HEK293 (cell line): ENCODE data around the gene LAMTOR4.

Experiments
- CTCF ChIA-PET: fragments of 350-600 bp; formaldehyde crosslinking; extraction: SDS; loops from one replicate; lab custom pipeline; 2021; ENCODE audit warnings: antibody characterized with exemption; lab: Yijun Ruan, JAX
- POLR2A ChIA-PET: fragments of 300-600 bp; formaldehyde crosslinking; extraction: SDS; loops from one replicate; lab custom pipeline; 2020; ENCODE audit warnings: antibody characterized with exemption, inconsistent platforms; lab: Yijun Ruan, JAX
- H3K27ac ChIP-seq: fragments of 200-500 bp; sonication (Bioruptor generic); 2 replicates; pipeline ENCODE4 v1.5.1; 2014; ENCODE audit warnings: low read depth, low read length, control low read depth, inconsistent platforms; ENCODE audit errors: extremely low read depth
- H3K36me3 ChIP-seq, 2 experiments: fragments of 200-500 bp in 1 of 2; sonication (Bioruptor generic) in 1 of 2; 1 replicate in 1 of 2; 2 replicates in 1 of 2; pipeline ENCODE4 v1.5.1; 2014 to 2017; ENCODE audit warnings: inconsistent platforms in 2 of 2, low read length in 2 of 2; ENCODE audit not compliant: control insufficient read depth in 2 of 2, insufficient read depth in 1 of 2
- H3K4me1 ChIP-seq: fragments of 200-500 bp; sonication (Bioruptor generic); 2 replicates; pipeline ENCODE4 v1.5.1; 2014; ENCODE audit warnings: mild to moderate bottlenecking, low read length, inconsistent platforms; ENCODE audit not compliant: control insufficient read depth, insufficient read depth
- H3K4me3 ChIP-seq: 2 replicates; pipeline ENCODE4 v1.5.1; 2011; ENCODE audit warnings: low read depth, mild to moderate bottlenecking, control low read depth, low read length, moderate library complexity
- H3K9me3 ChIP-seq: fragments of 200-500 bp; sonication (Bioruptor generic); 2 replicates; pipeline ENCODE4 v1.5.1; 2014; ENCODE audit warnings: low read depth, low read length, inconsistent platforms; ENCODE audit not compliant: control insufficient read depth, insufficient read depth
- PATZ1 ChIP-seq: fragments of 450-650 bp; formaldehyde crosslinking; IDR thresholded peaks from 2 replicates; pipeline ENCODE4 v1.5.1; 2016; ENCODE audit warnings: missing biosample characterization, missing genetic modification characterization
- SP7 ChIP-seq: fragments of 450-650 bp; formaldehyde crosslinking; IDR thresholded peaks from 2 replicates; pipeline ENCODE4 v1.5.1; 2016; ENCODE audit warnings: missing biosample characterization, missing genetic modification characterization
- ZBTB10 ChIP-seq: fragments of 450-650 bp; formaldehyde crosslinking; IDR thresholded peaks from 2 replicates; pipeline ENCODE4 v1.5.1; 2016; ENCODE audit warnings: missing biosample characterization, missing genetic modification characterization
- ZNF146 ChIP-seq: fragments of 450-650 bp; formaldehyde crosslinking; IDR thresholded peaks from 2 replicates; pipeline ENCODE4 v1.5.1; 2016; ENCODE audit warnings: missing biosample characterization, missing genetic modification characterization
- ZNF148 ChIP-seq: fragments of 450-650 bp; formaldehyde crosslinking; IDR thresholded peaks from 2 replicates; pipeline ENCODE4 v1.5.0; 2017; ENCODE audit warnings: missing biosample characterization, missing genetic modification characterization, borderline replicate concordance
- ZNF248 ChIP-seq: fragments of 450-650 bp; formaldehyde crosslinking; IDR thresholded peaks from 2 replicates; pipeline ENCODE4 v1.5.1; 2017; ENCODE audit warnings: missing biosample characterization, missing genetic modification characterization
- ZNF302 ChIP-seq: fragments of 450-650 bp; formaldehyde crosslinking; IDR thresholded peaks from 2 replicates; pipeline ENCODE4 v1.5.1; 2016; ENCODE audit warnings: missing biosample characterization, missing genetic modification characterization, low read depth
- ZNF354C ChIP-seq: fragments of 450-650 bp; formaldehyde crosslinking; IDR thresholded peaks from 2 replicates; pipeline ENCODE4 v1.5.1; 2016; ENCODE audit warnings: missing biosample characterization, missing genetic modification characterization, low read depth, borderline replicate concordance
- ZNF501 ChIP-seq: fragments of 450-650 bp; formaldehyde crosslinking; IDR thresholded peaks from 2 replicates; pipeline ENCODE4 v1.5.1; 2016; ENCODE audit warnings: missing biosample characterization, missing genetic modification characterization
- ZNF518A ChIP-seq: fragments of 450-650 bp; formaldehyde crosslinking; conservative IDR thresholded peaks from 2 replicates; pipeline ENCODE4 v1.5.1; 2016; ENCODE audit warnings: low read depth, missing biosample characterization, missing genetic modification characterization
- ZNF600 ChIP-seq: fragments of 450-650 bp; formaldehyde crosslinking; IDR thresholded peaks from 2 replicates; pipeline ENCODE4 v1.5.1; 2016; ENCODE audit warnings: missing biosample characterization, missing genetic modification characterization
- ZNF654 ChIP-seq: fragments of 450-650 bp; formaldehyde crosslinking; IDR thresholded peaks from 2 replicates; pipeline ENCODE4 v1.5.1; 2016; ENCODE audit warnings: low read depth, missing biosample characterization, missing genetic modification characterization
- ZXDB ChIP-seq: fragments of 450-650 bp; formaldehyde crosslinking; IDR thresholded peaks from 2 replicates; pipeline ENCODE4 v1.5.1; 2016; ENCODE audit warnings: missing biosample characterization, missing genetic modification characterization

Gene LAMTOR4

GRCh38 chr7:100152404-100152803, 3.7 kb downstream of the LAMTOR4 start (continued):
- TF ChIP-seq ZNF518A (tag by site-specific recombination) (no peak), ZNF501 (tag by site-specific recombination) (no peak), PATZ1 (tag by site-specific recombination) (no peak), SP7 (tag by site-specific recombination) (no peak)

GRCh38 chr7:100152937-100153666, 4.4 kb downstream of the LAMTOR4 start:
- ChIA-PET CTCF (interaction anchor here (0.5 kb wide), 1 partner anchor 200 kb away, joined by 3 read pairs; no protein-coding TSS in a partner anchor), POLR2A (no interaction called here)
- H3K4me1 ChIP-seq, result peaks cover 10% of the 10 kb centered on the region
- no peak overlapping the region; the same call in 1 of the 2 replicates for H3K27ac ChIP-seq
- H3K9me3 ChIP-seq, result no peaks in the 10 kb centered on the region
- TF ChIP-seq ZXDB (tag by site-specific recombination), result no peak
- no peak for TF ChIP-seq ZNF146 (tag by site-specific recombination)
- TF ChIP-seq ZNF248 (tag by site-specific recombination), result no peak
- TF ChIP-seq ZNF354C (tag by site-specific recombination), result no peak
- TF ChIP-seq ZNF302, result no peak
- TF ChIP-seq ZNF600 (tag by site-specific recombination), result peak; percentile 82
- no peak for TF ChIP-seq ZNF654 (tag by site-specific recombination)
- TF ChIP-seq ZBTB10, result no peak
- no peak for TF ChIP-seq ZNF148 (tag by site-specific recombination)
- H3K4me3 ChIP-seq, result no peak overlapping the region
- H3K36me3 ChIP-seq, result peaks cover 15 to 56% of the 10 kb centered on the region in 2 experiments; a peak in 2 of 3 replicates
